ENCODE measurements around the gene SC5D.

SC5D gene

DNA sequence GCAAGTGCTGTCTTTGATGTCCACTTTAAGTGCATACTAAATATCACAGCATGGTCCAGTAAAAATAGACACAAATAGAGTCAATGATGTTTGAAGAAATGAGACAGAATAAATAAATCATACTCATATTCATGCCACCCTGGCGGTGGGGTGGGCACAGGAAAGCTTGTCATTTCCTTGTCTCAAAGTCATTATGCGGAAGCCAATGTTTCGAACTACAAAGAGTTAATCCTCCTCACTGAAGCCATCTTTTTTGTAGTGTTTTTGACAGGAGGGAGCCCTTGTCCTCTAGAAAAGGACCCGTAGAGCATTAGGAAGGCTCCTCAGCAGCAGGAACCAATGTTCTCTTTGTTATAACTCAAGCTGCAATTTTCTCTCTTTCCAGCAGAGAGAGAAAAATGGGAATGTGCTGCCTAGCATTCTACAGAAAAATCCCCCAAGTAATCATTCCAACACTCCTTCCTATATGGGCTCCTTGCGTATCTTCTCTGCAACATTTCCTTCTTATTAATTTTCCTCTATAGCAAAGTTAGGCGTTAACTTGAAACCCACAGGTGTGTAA, 30.6 kb downstream of the SC5D start:
- H3K4me3 ChIP-seq (ENCODE audit: low read length): no peak overlapping the region
- DNase-seq (ENCODE audit: low read depth, low spot score): no peak

DNA sequence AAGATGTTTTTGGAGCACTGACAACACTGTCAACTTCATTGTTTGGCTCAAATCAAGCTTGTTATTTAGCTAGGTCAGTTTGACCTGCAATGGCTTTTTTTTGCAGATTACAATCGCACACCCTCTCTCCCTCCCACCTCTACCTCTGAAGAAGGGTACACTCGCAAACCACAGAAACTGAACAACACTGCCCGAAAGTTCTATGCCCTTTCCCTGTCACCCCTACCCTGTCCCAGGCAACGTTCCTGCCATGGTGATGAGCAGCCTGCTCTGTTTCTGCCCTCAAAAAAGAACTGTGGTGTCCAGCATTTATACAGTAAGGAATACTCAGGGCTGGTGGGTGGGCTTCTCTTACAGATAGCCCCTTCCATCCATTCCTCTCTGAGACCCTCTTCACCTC, 33.7 kb downstream of the SC5D start:
- DNase-seq (ENCODE audit: low read depth, low spot score): no peak
- H3K4me3 ChIP-seq (ENCODE audit: low read length): no peak overlapping the region

DNA sequence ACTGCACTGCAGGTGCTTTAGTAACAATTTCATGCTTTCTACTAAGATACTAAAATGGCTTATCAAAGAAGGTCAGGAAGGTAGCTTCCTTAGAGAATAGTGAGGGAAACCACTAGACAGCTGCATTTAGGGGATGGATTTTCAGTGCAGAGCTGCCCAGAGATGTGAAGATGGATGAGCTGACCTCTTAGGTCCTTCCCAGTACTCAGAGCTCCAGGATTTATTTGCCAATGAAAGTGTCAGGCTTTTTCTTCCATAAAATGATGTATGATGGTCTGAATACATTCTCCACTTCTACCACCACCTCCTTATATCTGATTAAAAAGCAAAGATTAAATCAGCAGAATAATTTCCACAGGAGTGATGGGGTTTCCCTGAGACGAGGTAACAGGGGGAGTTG, 35.0 kb downstream of the SC5D start:
- DNase-seq (ENCODE audit: low read depth, low spot score): no peak
- no peak overlapping the region for H3K4me3 ChIP-seq (ENCODE audit: low read length)

DNA sequence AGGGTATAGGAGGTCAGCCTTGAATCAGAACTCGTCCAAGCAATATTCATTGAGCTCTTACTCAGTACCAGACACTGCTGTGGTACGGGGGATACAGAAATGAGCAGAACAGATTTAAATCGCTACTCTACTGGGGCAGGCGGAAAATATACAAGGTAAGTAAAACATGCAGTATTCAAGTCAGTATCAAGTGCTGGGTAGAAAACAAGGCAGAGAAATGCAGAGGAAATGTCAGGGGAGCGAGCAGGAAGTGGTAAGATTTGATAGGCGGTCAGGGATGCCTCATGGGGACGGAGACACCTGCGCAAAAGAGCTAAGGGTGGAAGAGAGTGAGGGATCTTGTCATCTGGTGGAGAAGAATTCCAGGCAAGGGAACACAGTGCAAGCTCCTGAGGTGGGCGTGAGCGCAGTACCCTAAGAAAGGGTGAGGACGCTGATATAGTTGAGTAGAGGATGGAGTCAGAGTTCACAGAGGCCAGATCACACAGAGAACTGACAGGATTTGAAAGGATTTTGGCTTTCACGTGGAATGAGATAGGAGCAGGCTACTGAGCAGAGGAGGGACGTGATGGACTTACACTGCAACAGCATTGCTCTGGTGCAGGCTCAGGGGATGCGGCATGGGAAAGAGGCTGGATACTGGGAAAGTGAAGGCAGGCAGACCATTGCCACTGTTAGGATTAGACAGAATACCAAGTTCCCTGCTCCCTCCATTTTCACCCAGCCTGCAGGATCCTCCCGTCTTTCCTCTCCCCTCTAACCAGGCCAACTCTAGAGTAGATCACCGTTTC, 35.8 kb downstream of the SC5D start:
- peak overlapping the region; percentile 1; the same call in 1 of the 2 replicates for H3K4me3 ChIP-seq (ENCODE audit: low read length)

DNA sequence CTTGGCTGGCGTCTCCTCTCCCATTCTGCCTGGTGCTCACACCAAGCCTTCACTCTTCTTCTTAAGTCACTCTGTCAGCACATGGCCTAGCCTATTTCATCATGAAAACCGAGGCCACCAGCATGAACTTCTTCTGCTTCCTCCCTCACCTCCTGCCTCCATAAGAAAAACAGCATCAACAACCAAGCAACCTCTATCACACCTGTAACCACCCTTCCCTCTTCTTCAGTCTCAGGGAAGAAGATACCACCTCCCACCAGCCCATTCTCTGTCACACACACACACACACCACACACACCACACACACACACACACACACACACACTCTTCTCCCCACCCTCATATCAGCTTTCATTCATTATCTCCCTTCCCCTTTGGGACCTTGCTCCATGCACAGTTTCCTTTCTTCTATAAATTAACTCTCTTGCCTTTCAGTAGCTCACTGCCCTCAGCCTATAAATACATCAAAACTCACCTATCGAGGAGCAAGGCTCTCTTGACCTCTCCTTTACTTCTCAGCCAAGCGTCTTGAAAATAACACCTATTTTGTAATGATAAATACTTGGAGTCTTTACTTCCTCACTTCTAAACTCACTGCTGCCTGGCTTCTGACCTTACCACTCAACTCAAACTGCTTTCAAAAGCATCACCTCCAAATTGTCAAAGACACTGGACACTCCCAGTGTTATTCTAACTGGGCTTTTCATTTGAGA, 36.6 kb downstream of the SC5D start:
- no peak overlapping the region for H3K4me3 ChIP-seq (ENCODE audit: low read length)
- peak; percentile 60 for DNase-seq (ENCODE audit: low read depth, low spot score)

More for the DNA sequence above, 35.8 kb downstream of the SC5D start:
- DNase-seq (ENCODE audit: low read depth, low spot score): peak; percentile 76

DNA sequence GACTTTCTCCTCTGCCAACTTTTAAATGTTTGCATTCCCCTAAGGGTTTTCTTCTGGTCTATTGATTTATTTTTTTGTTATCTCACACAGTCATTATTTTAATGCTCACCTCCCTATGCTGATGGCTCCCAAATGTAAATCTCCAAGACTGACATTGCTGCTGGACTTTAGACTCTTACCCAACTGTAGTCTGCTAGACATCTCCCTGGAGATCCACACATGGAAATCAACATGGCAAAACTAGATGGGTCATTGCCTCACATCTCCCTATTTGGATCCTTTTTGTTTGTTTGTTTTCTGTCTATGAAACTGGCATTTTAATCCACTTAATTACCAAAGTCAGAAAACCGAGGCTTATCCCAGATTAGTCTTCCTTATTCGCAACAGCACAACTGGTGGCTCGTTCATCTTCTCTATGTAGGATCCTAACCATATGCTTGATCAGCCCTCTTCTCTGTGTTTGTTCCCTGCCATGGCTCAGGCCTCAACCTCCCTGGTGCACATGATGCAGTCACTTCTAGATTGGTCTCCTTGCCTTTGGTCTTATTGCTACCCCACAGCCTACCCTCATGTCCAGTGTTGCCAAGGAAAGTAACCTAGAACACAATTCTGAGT, 37.3 kb downstream of the SC5D start:
- no peak for DNase-seq (ENCODE audit: low read depth, low spot score)
- no peak overlapping the region for H3K4me3 ChIP-seq (ENCODE audit: low read length)

DNA sequence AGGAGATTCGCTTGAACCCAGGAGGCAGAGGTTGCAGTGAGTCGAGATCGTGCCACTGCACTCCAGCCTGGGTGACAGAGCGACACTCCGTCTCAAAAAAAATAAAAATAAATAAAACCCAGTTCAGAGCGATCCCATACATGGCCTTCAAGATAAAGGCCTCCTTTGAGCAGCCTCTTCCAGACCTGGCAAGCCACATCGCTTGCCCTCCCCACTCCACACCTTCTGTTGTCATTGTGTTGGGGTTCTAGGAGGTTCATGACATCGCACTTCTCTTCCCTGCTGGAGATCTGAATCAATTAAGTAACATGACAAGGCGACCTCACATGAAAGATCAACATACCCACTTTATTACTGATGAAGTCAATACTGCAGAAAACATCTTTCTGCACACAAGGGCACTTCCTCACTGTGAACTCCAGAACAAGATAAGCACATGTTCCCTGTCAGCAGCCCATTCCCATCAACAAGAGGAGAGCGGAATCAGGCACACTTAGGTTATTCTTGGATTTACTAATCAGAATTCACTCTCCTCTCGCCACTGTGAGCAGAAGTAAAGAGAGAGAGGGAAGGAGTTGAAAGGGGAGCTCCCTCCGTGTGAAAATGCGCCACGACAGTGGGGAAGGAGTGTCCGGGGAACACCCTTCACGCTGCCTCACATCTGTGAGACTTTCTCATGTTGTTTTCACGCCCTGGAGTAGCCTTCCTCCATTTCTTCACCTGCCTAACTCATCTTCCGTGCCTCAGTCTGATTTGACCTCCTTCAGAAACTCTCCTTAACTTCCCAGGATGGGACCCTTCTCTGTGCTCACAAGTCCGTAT, 38.3 kb downstream of the SC5D start:
- DNase-seq (ENCODE audit: low read depth, low spot score): no peak
- no peak overlapping the region for H3K4me3 ChIP-seq (ENCODE audit: low read length)

DNA sequence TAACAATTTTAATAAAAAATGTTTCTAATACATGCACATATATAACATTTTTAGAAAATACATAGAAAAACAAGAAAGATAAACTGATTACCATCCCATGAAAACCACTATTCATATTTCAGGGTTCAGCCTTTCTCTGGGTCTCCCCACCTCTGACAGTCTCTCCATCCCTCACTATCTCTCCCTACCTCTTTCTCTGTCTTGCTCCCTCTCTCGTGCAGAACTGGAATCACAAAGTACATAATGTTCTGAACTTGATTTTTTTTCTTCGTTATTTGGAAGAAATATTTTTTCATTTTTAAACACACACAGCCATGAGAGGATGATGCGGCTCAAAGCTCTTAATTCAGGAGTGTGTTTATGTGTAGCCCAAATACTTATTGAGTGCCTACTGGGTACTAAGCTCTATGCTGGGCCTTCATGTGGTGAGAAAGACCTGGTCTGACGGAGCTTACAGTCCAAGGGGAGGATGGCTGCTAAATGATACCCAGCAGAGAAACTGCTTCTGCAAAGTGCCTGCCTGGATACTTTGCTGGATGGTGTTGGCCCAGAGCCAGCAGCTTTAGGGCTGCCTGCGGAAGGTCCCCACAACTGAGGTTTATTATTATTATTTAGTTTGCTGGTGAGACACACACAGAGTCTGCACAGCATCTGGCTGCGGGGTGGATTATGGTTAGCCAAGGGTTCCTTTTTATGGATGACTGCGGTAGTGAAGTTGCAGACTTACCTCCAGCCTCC, 42.6 kb downstream of the SC5D start:
- no peak for DNase-seq (ENCODE audit: low read depth, low spot score)
- no peak overlapping the region for H3K4me3 ChIP-seq (ENCODE audit: low read length)

DNA sequence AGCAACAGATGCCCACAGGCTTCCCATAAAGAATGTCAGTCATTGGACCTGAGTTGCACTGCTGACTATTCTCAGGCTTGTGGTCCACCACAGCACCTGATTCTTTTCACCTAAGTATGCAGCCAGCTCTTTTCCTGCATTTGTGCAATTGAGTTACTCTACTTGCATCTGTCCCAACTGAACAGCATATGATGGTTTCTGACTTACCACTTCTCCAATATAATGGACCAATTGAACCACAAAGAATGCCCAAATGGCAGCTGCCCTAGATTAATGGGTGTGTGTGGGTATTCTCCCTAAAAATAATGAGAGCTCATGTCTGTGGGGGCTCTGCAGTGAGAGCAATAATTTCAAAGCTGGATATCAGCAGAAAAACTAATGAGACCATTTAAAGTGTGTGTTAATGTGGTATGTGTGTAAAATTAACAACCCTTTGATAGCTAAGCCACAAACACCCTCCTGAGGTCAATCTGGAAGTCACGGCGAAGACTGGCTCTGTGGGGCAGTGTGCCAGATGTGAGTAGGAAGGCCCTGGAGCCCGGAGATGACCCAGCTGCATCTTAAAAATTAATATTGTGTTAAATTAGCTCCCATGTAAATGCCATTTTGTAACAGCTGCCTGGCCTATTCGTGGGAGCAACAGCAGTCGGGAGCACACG, 43.8 kb downstream of the SC5D start:
- no peak for DNase-seq (ENCODE audit: low read depth, low spot score)
- H3K4me3 ChIP-seq (ENCODE audit: low read length): no peak overlapping the region

DNA sequence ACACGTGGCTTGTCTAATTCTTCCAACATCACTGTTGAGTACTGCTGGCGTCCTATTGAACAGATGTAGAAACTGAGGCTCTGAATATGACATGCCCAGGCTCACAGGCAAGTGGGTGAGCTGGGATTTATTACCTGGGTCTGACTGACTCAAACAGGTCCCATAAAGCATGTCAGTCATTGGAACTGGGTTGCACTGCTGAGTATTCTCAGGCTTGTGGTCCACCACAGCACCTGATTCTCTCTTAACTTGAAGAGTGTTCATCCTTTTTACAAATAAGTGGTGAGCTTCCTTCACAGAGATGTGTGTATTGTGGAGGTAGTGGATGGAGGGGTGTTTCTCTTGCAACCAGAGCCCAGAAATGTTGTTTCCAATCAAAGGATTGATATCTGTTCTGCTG, 44.5 kb downstream of the SC5D start:
- H3K4me3 ChIP-seq (ENCODE audit: low read length): no peak overlapping the region
- DNase-seq (ENCODE audit: low read depth, low spot score): no peak

DNA sequence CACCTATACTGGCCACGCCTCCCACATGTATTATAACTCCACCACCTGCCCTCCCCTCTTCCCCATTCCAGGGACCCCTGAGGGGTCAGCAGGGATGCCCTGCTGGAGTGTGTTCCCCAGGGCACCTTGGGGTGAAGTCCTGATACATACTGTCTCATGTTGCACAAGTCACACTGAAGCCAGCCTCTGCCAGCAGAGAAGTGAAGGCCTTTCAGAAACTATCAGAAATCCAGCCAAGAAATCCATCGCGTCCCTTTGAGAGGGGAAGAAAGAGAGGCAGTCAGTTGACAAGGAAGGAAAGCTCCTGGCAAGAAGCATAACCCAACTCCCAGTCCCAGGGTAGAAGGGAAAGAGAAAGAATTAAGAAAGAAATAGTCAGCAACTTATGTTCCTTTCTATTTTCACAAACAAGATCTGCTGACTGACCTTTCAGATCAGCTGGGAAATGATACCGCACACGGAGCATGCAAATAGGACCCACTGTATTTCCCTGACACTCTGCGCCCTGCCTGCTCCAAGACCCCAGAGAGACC, 45.2 kb downstream of the SC5D start:
- DNase-seq (ENCODE audit: low read depth, low spot score): no peak
- no peak overlapping the region for H3K4me3 ChIP-seq (ENCODE audit: low read length)

DNA sequence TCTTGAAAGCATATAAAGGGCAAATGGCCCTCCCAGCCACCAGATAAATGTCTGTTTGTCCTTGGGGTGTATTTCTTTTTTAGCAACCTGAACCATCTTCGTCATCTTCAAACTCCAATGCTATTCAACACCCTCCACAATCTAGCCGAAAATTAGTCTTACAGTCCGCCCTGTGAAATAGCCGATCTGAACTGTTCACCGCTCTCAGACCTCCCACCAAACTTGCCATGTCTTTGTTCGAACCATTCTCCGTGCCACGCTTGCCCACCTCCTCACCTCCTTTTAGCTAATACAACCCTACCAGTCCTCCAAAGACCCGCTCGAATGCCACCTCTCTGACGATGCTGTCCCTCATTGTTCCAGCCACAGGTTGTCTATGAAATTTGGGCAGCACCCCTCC, 46.0 kb downstream of the SC5D start:
- no peak overlapping the region for H3K4me3 ChIP-seq (ENCODE audit: low read length)
- DNase-seq (ENCODE audit: low read depth, low spot score): no peak

DNA sequence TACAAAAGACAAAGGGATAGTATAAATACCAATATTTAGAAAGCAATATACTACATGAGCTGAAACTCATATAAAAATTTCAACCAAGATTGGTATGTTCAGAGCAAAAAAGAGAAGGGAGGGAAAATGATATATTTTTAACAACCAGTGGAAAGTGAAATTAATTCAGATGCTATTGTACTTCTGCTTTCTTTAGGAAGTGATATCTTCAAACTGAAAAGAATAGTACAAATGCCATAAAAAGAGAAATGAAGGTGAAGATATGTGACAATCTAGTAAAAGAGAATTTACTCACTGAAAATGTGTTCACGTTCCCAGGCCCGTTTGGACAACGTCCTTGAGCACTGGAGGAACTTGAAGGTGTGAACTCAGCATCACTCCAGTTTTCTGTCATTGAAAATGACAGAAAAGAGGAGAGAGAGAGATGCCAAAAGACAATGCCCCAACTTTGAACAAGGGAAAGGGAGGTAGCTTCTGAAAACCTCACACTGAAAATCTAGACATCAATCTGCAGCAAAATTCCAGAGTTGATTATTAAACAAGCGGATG, 47.5 kb downstream of the SC5D start:
- H3K4me3 ChIP-seq (ENCODE audit: low read length): no peak overlapping the region
- DNase-seq (ENCODE audit: low read depth, low spot score): no peak

DNA sequence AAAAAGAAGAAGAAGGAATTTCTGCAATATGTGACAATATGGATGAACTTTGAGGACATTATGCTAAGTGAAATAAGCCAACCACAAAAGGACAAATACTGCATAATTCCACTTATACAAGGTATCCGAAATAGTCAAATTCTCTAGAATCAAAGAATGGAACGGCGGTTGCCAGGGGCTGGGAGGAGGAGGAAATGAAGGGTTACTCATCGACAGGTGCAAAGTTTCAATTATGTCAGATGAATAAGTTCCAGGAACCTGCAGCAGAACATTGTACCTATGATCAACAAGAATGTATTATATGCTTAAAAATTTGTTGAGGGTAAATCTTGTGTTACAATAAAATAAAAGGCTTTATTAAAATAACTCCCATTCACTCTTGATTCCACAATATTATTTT, 49.0 kb downstream of the SC5D start:
- DNase-seq (ENCODE audit: low read depth, low spot score): no peak
- no peak overlapping the region for H3K4me3 ChIP-seq (ENCODE audit: low read length)

DNA sequence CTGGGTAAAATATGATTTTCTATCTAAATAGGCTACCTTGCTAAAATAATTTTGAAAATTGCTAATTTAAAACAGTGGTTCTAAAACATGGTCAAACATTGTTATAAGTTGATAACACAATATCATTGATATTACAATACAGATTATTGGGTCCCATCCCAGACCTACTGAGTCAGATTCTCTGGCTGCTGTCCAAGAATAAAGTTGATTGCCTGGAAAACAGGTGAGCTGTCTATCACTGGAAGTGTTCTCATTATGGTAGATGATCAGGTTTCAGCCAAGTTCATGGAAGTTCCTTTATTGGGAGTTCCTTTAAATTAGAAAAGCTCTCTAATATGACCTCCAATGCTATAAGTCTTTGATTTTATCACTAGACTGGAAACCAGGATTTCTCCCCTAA, 52.3 kb downstream of the SC5D start:
- no peak overlapping the region for H3K4me3 ChIP-seq (ENCODE audit: low read length)
- no peak for DNase-seq (ENCODE audit: low read depth, low spot score)

DNA sequence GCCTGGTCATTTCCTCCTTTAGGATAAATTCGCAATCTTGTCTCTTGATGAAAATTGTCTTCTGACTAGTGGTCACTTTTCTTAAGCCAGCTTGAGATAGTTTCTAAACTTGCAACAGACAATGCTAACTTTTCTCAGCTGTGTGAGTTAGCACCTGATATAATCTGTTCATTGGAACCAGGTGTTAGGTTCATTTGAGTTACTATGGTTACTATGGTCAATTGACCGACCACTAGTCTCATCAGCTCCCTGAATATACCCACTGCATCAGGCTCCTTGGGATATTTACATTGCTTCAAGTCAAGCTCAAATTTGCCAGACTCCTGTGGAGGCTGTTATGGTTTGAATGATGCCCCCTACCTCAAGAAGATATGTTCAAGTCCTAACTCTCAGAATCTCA, 54.5 kb downstream of the SC5D start:
- no peak overlapping the region for H3K4me3 ChIP-seq (ENCODE audit: low read length)
- DNase-seq (ENCODE audit: low read depth, low spot score): no peak

DNA sequence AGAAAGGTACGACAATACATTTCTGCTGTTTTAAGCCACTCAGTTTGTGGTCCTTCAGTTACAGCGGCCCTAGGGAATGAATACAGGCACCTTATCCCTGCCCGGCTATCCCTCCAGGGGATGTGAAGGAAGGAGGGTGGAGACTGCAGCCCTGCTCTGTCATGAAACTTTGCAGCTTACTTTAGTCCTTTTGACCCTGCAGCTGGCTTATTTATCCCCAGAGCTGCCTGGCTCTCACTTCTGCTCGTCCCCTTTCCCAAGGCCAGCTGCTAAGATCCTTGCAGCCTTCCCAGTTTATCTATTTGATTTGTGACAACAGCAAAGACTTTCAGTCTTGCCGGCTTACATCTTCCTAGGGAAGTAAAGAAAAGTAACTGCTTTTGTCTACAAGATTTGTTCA, 55.2 kb downstream of the SC5D start:
- H3K4me3 ChIP-seq (ENCODE audit: low read length): no peak overlapping the region
- DNase-seq (ENCODE audit: low read depth, low spot score): no peak

All from Jurkat, Clone E6-1 (cell line).